Embryonic facial prominence (tissue), 1 donor: ENCODE data around the gene MACC1.
"Not testable (repeated sequence)": the region's sequence is repeated elsewhere in the genome, so short reads cannot be mapped to it uniquely, and the experiment has no call there.

ENCODE experiments used
- DNase-seq: peaks from one replicate; pipeline ENCODE4 v3.0.0-alpha.2; 2016; ENCODE audit errors: extremely low spot score

The MACC1 gene

GRCh38 chr7:20129920-20130319 lies 87.3 kb downstream of the MACC1 start:
- no peak for DNase-seq

GRCh38 chr7:20128001-20128400 lies 89.2 kb downstream of the MACC1 start:
- no peak for DNase-seq

- DNase-seq, result not testable (repeated sequence)
These were observed 91.1 kb downstream of the MACC1 start for GRCh38 chr7:20126060-20126459.

GRCh38 chr7:20124087-20124486 lies 93.1 kb downstream of the MACC1 start:
- DNase-seq, result not testable (repeated sequence)

GRCh38 chr7:20122653-20123316 lies 94.4 kb downstream of the MACC1 start:
- not testable (repeated sequence) for DNase-seq

- no peak for DNase-seq
These were observed 95.1 kb downstream of the MACC1 start for GRCh38 chr7:20122073-20122472.

GRCh38 chr7:20121404-20121803 lies 95.8 kb downstream of the MACC1 start:
- no peak for DNase-seq

GRCh38 chr7:20120611-20121168 lies 96.5 kb downstream of the MACC1 start:
- not testable (repeated sequence) for DNase-seq

GRCh38 chr7:20116869-20117268 lies 100.3 kb downstream of the MACC1 start:
- DNase-seq, result no peak

- DNase-seq, result no peak
These were observed 102.7 kb downstream of the MACC1 start for GRCh38 chr7:20114468-20114867.

- no peak for DNase-seq
These were observed 103.7 kb downstream of the MACC1 start for GRCh38 chr7:20113427-20114027.

- DNase-seq, result no peak
These were observed 104.5 kb downstream of the MACC1 start for GRCh38 chr7:20112696-20113095.

GRCh38 chr7:20111821-20112542 lies 105.2 kb downstream of the MACC1 start:
- DNase-seq, result no peak

GRCh38 chr7:20107582-20107981 lies 109.6 kb downstream of the MACC1 start:
- DNase-seq, result no peak

GRCh38 chr7:20104696-20105095 lies 112.5 kb downstream of the MACC1 start:
- DNase-seq, result no peak

GRCh38 chr7:20102982-20103381 lies 114.2 kb downstream of the MACC1 start:
- DNase-seq, result no peak

- DNase-seq, result no peak
These were observed 121.3 kb downstream of the MACC1 start for GRCh38 chr7:20095862-20096261.

- DNase-seq, result no peak
These were observed 121.7 kb downstream of the MACC1 start for GRCh38 chr7:20095436-20095835.

- no peak for DNase-seq
These were observed 127.8 kb downstream of the MACC1 start for GRCh38 chr7:20089431-20089830.

- DNase-seq, result no peak
These were observed 132.1 kb downstream of the MACC1 start for GRCh38 chr7:20085086-20085485.
